GM18517 (cell line): ENCODE data around the gene RMND1.
A peak's percentile ranks its signal among the peaks of the same experiment; 100 is the strongest.
"Not testable (repeated sequence)": the region's sequence is repeated elsewhere in the genome, so short reads cannot be mapped to it uniquely, and the experiment has no call there.

Experiments used
- ATAC-seq: cut with Tn5 transposase; IDR thresholded peaks from one replicate; pipeline ENCODE4 v1.9.1; 2021; ENCODE audit warnings: mild to moderate bottlenecking, moderate library complexity; ENCODE audit not compliant: unreplicated experiment

The RMND1 gene

DNA sequence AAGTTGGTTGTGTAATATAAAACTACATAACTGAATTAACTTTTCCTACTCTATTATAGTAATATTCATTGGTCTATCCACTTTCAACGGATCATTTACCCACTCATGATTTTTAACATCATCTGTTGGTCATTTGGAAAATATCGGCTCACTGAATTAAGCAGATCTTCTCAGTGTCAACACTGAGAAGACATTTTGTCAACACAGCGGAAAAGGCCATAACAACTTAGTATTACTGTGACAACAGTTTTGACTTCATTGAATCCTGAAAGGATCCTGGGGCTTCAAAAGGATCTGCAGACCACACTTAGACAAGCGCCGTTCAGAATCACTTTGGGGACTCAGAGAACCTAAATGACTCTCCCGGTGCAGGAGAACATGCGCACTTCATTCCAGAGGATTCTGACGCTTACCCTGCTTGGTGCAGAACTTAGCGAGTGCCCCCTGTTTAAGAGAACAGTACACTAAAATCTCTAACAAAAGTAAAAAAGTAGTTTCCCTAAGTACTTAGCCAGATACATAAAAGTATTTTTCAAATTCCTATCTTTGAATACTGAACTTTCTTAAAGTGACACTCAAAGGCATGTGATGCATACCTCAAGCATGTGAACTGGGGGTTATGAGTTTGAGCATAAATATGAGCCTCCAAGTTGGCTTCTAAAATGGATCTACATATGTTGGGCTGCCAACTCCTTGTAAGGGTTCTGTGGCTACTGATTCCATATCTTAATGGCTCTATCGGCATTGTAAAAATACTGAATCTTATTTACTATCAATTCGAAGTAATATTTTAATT is 64.6 kb downstream of the RMND1 start:
- no peak for ATAC-seq

DNA sequence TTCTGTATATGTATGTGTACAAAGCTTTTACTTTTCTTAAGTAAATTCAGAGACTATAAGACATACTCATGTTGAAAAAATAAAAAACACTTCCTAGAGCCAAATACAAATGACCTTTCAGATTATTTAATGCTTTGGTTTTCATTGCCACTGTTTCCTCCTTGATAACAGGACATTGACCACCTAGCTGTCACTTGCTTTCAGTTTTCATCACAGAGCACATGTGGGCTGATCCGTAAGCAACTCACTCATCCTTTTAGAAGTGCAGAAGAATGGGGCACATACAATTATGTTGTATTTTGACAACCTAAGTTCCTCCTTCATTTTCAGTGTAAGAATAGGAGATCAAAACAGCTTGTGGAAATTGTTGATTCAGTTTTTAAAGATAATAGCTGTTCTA is 66.7 kb downstream of the RMND1 start:
- no peak for ATAC-seq

DNA sequence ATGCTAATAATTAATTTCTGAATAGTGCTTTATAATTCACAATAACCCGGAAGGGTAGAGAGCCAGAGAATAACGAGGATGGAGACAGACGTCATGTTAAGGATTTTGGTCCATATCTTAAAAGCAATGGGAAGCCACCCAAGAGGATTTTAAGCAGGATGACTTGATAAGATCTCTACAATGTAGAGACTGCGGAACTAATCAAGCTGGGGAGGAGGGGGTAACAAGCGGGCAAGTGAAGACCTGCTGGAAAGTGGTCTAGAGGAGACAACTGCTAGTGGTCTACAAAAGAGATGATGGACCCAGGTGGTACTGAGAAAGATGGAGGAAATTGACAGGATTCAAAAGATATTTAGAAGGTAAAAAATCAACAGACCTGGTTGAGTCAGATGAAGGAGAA is 67.8 kb downstream of the RMND1 start:
- ATAC-seq: no peak

DNA sequence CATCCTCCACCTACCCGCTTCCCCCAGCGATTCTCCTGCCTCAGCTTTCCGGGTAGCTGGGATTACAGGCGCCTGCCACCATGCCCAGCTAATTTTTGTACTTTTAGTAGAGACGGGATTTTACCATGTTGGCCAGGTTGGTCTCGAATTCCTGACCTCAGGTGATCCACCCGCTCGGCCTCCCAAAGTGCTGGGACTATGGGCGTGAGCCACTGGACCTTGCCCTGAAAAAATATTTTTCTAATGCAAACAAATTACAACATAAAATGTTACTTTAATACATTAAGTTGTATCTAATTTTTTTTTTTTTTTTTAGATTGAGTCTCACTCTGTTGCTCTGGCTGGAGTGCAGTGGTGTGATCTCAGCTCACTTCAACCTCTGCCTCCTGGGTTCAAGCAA is 69.3 kb downstream of the RMND1 start:
- not testable (repeated sequence) for ATAC-seq

DNA sequence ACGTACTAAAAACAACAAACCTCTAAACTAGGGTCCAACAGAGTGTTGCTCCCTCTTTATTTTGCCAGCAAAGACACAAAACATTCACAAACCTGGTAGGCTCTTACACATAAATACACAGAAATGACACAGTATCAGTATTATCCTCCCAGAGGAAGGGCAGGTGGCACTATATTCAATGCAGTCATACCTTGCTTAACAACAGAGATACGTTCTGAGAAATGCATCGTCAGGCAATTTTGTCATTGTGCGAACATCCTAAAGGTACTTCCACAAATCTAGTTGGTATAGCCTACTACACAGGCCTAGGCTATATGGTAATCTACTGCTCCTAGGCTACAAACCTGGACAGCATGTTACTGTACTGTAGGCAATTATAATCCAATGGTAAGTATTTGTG is 70.2 kb downstream of the RMND1 start:
- ATAC-seq: no peak

DNA sequence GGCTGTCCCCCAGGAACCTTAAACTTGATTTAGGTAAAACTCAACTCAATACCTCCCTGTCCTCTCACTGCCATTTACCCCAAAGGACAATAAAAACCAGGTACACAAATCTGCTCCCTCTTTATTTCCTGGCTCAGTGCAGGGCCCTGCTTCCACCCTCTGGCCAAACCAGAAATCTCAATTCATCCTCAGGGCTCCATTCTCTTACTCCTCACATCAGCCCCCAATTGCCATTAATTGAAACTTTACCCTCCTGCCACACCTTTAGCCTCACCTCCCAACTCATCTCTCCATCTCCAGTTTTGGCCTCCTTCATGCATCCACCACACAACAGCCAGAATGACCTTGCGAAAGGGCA is 71.1 kb downstream of the RMND1 start:
- peak; percentile 34 for ATAC-seq

DNA sequence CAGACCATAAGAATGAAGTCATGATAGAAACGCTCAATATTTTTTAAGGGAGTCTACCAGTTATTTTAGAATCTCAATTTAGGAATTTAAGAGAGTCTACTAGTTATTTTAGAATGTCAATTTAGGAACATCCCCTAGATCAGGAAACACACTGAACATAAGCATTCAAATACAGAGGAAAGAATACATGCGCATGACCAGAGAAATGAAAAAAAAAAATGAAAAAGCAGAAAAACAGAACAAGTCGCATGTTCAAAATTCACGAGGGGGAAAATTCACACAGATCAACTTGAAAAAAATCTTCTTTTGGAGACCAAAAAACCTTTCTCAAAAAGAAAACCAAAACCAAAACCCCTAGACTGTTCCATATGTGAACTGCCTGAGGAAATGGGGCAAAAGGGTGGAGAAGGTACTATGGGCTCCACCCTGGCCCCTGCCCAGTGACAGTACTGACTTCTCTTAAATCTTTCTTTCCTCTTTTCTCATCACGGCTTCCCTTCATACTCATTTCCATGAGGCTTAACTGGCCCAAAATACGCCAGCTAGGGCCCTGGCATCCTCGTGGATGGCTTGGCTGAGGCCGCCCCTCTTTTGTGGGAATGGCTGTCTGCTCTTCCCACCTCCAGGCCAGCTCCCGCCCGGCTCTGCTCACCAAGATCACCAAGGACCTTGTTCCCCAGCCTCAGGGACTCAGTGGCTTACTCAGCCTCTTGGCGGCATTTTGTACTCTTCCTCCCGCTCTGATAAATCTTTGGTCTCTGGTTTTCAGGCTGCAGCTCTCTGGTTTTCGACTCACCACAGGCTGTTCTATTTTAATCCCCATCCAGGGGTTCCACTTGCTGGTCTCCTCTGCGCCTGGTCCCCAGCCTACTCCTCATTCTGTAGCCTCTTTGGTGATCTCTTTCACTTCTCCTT is 71.7 kb downstream of the RMND1 start:
- ATAC-seq: peak; percentile 66

DNA sequence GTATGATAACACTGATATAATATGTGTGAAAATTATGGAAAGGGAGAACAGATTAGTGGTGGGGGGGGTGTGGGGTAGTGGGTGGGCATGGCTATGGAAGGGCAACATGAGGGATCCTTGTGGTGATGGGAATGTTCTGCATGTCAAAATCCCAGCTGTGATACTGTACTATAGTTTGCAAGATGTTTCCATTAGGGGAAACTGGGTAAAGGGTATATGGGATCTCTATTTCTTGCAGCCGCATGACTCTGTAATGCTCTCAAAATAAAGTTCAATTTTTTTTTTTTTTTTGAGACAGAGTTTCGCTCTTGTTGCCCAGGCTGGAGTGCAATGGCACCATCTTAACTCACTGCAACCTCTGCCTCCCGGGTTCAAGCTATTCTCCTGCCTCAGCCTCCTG is 74.8 kb downstream of the RMND1 start:
- no peak for ATAC-seq

DNA sequence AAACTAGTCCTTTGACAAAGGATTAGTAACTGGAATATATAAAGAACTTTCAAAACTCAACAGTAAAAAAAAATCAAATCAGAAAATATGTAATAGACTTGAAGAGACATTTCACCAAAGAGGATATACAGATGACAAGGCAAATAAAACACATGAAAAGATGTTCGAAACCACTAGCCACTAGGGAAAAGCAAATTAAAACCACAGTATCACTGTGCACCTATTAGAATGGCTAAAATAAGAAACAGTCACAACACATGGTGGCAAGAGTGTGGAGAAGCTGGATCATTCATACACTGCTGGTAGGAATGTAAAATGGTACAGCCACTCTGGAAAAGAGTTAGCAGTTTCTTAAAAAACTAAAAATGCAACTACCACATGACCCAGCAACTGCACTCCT is 75.5 kb downstream of the RMND1 start:
- no peak for ATAC-seq

DNA sequence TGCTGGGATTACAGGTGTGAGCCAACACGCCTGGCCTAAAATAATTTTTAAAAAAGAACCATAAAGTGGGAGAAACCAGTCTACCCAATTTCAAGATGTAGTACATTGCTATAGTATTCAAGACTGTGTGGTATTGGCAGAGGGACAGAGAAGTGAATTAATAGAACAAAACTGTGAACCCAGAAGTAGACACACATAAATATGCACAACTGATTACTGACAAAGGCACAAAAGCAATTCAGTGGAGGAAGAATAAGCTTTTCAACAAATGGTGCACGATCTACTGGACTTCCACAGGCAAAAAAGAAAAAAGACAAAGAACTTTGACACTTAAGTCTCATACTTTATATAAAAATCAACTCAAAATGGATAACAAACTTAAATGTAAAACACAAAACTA is 76.1 kb downstream of the RMND1 start:
- ATAC-seq: no peak

DNA sequence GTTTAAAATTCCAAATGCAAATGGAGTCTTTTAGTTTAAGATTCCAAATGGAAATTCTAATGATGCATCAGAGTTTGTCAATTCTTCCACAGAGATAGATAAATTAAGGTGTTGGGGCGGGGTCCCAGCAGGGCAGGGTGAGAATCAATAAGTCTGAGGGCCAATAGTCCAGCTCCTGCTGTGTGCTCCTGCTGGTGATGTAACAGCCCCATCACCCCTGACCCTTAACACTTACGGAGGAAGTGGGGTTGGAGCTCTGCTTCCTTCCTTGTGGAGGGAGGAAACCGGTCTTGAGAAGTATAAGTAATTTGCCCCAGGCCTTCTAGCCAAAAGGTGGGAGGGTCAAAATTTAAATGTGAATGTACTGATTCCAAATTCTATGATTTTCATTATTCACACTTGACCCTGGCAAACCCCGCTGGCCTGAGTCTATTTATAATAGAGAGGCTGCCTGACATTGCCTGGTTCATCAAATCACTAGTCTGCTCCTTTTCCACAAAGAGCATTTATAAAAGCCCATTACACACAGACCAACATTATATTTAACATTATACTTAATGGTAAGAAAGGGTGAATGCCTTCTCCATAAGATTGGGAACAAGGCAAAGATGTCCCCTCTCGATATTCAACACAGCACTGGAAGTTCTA is 77.8 kb downstream of the RMND1 start:
- ATAC-seq: no peak

DNA sequence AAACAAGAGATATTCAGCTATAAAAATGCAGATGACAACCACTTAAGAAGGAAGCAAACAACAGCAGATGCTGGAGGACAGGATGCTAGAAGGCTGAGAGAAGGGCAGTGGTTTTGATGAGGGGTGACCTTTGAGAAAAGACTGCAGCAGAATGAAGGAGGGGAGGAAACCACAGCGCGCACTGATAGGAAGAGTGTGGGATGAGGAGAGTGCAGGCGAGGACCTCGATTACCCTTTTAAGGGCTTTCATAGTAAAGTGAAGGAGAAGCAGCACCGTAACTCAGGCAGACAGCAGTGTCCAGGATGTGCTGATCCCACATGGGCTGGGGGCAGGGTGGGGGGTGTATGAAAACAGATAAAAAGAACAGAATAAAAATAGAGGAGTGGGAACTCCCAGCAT is 79.8 kb downstream of the RMND1 start:
- ATAC-seq: no peak

DNA sequence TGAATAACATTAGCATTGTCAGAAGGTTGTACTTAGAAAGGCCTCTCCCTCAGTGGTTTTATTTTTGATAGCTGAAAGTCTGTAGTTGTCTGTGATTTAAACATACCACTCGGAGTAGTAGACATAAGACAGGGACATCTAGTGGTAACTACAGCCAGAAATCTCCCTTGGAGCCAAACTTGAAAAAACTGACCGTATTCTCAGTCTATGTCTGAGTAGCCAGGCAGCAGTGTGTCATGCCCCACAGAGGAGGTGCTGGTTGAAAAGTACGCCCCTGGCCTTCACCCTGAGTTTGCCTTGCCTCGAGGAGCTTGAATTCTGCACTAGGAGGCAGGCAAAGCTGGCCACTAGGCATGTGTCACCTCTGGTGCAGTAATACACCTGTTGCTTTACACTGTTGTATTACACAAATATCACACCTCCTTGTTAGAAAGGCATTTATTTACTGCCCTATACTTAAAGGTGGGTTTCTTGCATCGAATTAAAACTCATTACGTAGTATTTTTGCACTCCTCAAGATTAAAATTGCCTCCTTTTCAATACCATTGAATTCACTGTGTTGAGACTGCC is 81.3 kb downstream of the RMND1 start:
- no peak for ATAC-seq

DNA sequence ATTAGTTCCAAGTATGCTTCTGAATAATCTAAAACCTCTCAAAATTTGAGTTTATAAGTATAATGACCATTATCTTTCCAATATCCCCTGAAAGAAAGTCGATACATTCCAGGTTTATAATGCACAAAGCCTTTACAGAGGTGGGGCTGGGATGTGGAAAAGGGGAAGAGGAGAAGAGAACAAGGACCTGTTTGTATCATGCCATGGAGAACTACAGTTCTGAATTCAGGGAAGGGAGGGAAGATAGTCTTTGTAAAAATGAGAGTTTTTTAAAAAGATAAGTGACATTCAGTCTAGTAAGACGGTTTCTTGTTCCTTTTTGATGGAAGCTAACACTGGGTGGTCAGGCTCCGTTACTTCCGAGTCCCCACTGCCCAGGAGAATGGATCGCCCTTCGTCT is 86.7 kb downstream of the RMND1 start:
- no peak for ATAC-seq

DNA sequence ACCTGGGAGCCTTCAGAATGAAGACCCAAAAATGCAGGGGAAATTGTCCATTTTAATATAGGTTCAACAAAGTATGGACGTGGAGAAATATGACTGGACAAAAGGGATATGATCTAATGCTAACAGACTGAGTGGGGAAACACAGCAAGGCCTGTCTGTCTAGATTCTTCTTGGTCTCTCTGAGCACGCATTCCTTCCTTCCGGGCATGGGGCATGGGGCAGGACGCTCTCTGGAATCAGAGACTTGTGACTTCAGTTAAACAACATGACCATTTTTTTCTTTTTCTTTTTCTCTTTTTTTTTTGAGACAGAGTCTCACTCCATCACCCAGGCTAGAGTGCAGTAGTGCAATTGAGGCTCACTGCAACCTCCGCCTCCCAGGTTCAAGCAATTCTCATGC is 92.4 kb downstream of the RMND1 start:
- no peak for ATAC-seq

DNA sequence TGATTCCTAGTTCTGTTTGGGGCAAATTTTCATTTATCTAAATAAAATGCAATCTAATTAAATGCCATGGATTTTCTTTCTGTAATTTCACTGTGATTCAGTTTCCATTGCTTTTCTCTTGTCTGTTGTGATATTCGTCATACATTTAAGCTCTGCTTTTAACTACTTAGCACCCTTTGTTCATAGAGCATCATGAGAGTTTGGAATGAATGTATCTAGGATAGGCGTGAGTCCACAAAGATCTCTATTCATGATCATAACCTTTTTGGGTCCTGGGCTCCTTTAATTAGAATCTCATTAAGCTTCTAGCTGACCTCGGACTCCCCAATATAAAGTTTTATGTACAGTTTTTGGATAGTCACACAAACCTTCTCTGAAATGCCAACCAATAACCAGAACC is 93.5 kb downstream of the RMND1 start:
- no peak for ATAC-seq

DNA sequence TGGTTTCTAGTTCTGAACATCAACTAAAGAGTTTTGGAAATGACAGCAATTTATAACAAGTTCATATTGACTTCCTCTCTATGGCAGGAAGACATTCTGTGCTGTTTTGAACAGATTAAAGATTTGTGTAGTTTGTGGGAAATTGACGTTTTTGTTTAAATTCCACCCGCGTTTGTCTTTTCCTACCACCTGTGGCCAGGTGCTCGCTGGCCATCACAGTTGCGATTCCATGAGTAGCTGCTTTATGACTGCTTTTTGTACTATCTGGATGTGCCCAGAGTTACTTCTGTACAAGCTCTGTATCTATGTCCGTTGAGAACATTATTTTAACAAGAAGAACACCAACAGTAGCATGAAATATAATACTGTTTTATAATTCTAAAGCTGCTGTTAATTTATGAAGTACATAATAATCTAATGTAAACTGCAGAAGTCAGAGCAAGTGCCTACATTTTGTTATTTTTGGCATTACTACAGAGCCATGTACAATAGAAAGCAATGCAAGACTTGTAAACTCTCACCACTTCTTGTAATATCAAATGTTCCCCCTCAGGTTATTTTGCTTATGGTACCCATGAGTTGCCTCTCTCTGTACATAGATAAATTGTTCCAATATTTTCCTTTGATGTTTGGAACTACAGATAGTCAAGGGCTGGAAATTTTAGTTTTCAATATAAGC is 94.0 kb downstream of the RMND1 start:
- ATAC-seq: no peak

DNA sequence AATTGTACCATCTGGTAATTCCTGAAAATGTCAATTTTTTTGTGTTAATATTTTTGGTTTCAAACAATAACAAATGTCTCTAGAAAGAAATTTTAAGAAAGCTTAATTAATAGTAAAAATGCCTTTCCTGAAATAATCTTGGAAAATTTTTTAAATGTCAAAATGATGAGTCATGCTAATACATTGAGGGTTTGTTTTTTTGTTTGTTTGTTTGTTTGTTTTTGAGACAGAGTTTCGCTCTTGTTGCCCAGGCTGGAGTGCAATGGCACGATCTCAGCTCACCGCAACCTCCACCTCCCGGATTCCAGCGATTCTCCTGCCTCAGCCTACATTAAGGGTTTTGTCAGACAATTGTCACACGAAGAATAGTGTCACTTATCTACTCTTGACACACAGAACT is 94.9 kb downstream of the RMND1 start:
- ATAC-seq: not testable (repeated sequence)
